HG03342 (cell line): ENCODE data around the gene FGF21.
"Not testable (repeated sequence)": the region's sequence is repeated elsewhere in the genome, so short reads cannot be mapped to it uniquely, and the experiment has no call there.

Source experiments
- ATAC-seq: cut with Tn5 transposase; IDR thresholded peaks from one replicate; pipeline ENCODE4 v1.9.1; 2021; ENCODE audit warnings: mild to moderate bottlenecking, moderate library complexity; ENCODE audit not compliant: unreplicated experiment

Gene FGF21

DNA sequence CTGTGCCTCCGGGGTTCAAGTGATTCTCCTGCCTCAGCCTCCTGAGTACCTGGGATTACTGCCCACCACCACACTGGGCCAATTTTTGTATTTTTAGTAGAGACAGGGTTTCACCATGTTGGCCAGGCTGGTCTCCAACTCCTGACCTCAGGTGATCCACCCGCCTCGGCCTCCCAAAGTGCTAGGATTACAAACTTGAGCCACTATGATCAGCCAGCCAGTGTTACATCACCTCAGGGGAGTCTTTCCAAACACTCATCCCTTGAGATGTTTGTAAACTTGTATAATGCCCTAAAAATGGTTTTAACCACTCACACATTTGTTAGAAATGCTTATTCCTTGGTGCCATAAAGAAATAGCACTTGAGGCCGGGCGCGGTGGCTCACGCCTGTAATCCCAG lies 31.1 kb downstream of the FGF21 start:
- ATAC-seq = not testable (repeated sequence)

- not testable (repeated sequence) for ATAC-seq
These were observed 32.0 kb downstream of the FGF21 start for GRCh38 chr19:48787331-48787730.

GRCh38 chr19:48793271-48793670 lies 37.9 kb downstream of the FGF21 start:
- ATAC-seq = no peak

DNA sequence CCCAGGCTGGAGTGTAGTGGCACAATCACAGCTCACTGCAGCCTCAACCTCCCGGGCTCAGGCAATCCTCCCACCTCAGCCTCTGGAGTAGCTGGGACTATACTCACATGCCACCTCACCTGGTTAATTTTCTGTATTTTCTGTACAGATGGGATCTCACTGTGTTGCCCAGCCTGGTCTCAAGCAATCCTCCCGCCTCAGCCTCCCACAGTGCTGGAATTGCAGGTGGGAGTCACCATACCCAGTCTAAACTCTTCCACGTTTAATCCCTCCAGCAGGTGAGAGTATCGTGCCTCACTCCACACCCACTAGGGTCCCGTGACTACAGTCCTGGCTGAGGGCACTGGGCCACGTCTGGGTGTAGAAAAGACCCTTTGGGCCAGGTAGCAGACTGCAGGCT lies 39.0 kb downstream of the FGF21 start:
- ATAC-seq = no peak

DNA sequence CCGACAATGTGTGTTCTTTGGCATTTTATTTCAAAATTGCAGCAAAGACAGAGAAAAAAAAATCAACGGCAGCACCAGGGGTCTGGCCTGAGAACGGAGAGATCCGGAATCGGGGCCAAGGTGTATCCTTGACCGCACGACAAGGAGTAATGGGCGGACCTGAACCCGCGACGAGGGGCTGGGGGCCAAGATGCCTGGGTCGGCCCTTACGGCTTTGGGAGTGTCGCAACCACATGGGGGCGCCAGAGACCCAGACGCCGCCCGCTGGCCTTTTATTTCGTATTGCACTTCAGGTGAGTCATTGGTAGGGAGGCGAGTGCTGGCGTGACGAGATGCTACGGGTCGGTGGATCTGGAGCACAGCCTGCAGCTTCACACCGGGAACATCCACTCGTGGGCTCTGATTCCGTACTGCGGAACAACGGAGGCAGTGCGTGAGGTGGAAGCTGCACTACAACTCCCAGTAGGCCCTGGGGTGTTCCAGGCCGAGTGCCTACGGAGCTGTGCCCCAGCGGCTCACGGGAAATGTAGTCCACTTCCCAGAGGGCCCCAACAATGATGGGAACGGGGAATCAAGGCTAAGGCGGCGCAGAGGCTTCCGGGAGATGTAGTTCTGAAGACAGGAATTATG lies 39.8 kb downstream of the FGF21 start:
- peak; percentile 77 for ATAC-seq

GRCh38 chr19:48795685-48796070 lies 40.4 kb downstream of the FGF21 start:
- no peak for ATAC-seq

- no peak for ATAC-seq
These were observed 41.2 kb downstream of the FGF21 start for GRCh38 chr19:48796298-48797083.

DNA sequence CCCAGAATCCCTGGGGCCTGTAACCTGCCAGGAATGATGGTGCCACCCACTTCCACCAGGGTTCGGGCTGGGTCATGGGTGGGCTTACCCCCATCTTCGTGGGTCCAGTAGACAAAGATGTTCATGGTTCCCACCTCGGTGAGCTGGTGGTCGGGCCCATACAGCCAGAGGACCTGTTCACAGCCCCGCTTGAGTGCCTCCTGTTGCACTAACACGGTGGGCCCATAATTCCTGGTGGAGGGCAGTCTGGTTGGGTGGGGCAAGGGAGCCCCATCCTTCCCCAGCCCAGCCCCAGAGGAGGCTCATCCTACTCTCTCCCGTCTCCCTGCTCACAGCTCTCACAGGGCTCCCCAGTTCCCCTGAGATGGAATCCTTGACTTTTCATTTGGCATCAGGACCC lies 41.8 kb downstream of the FGF21 start:
- no peak for ATAC-seq

DNA sequence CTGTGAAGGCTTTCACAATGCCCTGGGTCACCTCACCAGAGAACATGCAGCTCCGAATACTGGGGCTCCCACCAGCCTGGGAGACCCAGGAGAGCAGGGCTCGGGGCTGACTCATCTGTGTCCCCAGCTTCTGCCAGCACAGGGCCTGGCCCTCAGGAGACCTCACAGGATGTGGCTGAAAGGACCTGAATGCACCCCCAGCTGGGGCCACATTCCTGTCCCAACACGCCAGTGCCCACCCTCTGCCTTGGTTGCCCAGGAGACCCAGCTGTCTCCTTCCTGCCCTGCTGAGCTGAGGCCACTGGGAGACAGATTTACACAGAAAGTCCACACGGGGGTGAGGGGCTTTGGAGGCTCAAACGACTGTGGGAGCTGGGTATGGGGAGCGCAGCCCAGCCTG lies 43.6 kb downstream of the FGF21 start:
- ATAC-seq = no peak

DNA sequence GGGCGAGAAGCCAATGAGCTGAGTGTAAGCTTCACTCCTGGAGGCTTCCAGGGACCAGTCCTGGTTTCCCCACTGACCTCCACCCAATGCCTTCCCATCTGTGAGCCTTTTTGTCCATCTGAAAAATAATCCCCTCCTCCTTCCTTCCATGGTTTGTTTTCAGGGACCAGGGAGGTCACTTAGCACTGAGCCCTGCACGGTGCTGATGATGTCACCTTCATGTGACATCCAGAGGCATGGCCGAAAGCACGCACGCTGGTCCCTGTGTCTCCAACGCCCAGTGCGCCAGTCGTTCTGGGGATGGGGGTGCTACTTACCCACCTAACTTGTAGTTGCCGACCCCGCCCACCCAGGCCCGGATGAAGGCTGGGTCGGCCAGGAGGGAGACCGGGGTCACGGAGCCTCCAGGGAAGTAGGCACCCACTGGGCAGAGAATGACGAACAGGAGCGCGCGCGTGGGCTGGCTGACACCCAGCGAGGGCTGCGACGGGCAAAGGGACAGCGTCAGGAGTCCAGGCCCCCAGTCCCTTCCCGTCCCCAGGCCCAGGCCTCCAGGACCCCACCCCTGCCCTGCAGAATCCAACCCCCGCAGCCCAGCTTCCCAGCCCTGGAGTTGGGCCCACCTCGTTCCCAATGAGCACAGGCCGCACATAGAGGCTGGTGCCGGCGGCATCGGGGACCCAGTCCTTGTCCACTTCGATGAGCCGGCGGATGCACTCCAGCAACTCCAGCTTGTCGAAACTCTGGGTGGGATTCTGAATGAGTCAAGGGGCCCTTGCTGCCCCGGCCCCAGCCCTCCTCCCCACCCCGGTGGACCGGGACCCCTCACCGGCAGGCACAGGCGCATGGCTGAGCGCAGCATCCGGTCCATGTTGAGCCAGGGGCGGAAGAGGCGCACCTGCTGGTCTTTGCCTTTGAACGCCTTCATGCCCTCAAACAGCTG lies 44.3 kb downstream of the FGF21 start:
- no peak for ATAC-seq

DNA sequence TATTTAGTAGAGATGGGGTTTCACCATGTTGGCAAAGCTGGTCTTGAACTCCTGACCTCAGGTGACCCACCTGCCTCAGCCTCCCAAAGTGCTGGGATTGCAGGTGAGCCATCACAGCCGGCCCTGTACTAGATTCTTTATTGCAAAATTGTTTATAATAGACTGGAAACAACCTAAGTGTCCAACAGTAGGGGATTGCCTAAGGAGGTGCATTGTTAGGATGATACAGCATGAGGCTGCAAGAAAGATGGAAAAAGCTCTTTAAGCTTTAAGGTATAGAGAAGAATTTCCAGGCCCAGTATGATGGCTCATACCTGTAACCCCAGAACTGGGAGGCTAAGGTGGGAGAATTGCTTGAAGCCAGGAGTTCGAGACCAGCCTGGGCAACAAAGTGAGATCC lies 47.3 kb downstream of the FGF21 start:
- ATAC-seq = no peak

- ATAC-seq = no peak
These were observed 49.2 kb downstream of the FGF21 start for GRCh38 chr19:48804496-48804895.

DNA sequence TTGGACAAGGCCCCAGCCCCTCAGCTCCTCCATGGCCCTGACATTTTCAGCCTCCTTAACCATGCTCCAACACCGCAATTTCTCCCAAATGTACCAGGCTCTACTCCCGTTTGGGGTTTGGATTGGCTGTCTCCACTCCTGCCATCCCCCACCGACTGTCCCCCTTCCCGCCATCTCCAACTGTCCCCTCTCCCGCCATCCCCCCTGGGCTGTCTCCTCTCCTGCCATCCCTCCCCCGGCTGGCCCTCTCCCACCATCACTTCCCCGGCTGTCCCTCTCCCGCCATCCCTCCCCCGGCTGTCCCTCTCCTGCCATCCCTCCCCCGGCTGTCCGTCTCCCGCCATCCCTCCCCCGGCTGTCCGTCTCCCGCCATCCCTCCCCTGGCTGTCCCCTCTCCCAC lies 50.1 kb downstream of the FGF21 start:
- no peak for ATAC-seq

- no peak for ATAC-seq
These were observed 51.1 kb downstream of the FGF21 start for GRCh38 chr19:48806518-48806817.

- no peak for ATAC-seq
These were observed 51.7 kb downstream of the FGF21 start for GRCh38 chr19:48806818-48807589.

DNA sequence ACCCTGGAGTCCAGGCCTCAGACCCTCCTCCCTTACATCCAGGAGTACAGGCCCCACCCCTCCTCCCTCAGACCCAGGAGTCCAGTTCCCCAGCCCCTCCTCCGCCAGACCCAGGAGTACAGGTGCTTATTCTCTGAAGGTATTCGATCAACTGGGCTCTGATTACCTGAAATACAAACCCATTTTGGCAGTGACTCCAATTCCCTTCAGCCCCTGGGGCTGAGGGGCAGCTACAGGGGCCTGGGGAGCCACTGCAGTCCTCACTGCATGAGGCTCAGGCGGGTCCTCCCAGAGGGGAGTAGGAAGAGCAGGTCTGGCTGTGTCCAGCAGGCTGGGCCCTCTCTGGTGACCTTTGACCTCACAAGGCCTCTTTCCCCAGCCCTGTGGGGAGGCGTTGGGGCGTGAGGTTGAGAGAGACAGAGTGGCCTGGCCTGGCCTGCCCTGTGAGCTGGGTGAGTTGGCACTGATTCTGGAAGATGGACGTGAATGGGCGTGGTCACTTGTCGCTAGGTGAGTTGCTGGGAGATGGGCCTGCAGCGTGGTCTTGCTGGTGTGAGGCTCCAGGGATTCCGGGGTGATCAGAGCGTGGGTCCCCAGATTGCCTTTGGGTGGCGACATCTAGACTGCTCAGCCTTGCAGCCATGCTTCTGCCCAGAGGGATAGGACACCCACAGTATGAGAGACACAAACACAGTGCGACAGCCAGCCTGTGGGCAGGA lies 52.4 kb downstream of the FGF21 start:
- no peak for ATAC-seq
